ENCODE results near the gene LRRC26.
"Not testable (repeated sequence)": the region's sequence is repeated elsewhere in the genome, so short reads cannot be mapped to it uniquely, and the experiment has no call there.

LRRC26 gene

GRCh38 chr9:137123952-137124462 is 45.8 kb downstream of the LRRC26 start:
- not testable (repeated sequence) for DNase-seq (ENCODE audit: low read depth); H3K4me3 ChIP-seq (ENCODE audit: low read depth, low read length)

- no peak for DNase-seq (ENCODE audit: low read depth)
- H3K4me3 ChIP-seq (ENCODE audit: low read depth, low read length): no peak overlapping the region
Measured at GRCh38 chr9:137123468-137123837, 46.4 kb downstream of the LRRC26 start.

- not testable (repeated sequence) for DNase-seq (ENCODE audit: low read depth); H3K4me3 ChIP-seq (ENCODE audit: low read depth, low read length)
Measured at GRCh38 chr9:137122796-137123467, 46.9 kb downstream of the LRRC26 start.

GRCh38 chr9:137121927-137122795 is 47.7 kb downstream of the LRRC26 start:
- not testable (repeated sequence) for DNase-seq (ENCODE audit: low read depth); H3K4me3 ChIP-seq (ENCODE audit: low read depth, low read length)
